Mesendoderm (in vitro differentiated cells): ENCODE results near the gene C21orf91.

Source experiments
- DNase-seq: peaks from one replicate; pipeline ENCODE4 v3.0.0; 2013
- H2AK5ac ChIP-seq: 2 replicates; pipeline ENCODE4 v1.6.1; 2013; ENCODE audit warnings: low read length, inconsistent platforms
- H2BK120ac ChIP-seq: 2 replicates; pipeline ENCODE4 v1.6.1; 2013; ENCODE audit warnings: low read depth, mild to moderate bottlenecking, low read length, moderate library complexity, mixed read lengths
- H2BK15ac ChIP-seq: replicated peaks from 2 replicates; pipeline ENCODE4 v1.6.1; 2013; ENCODE audit warnings: low read depth, mild to moderate bottlenecking, moderate library complexity
- H2BK5ac ChIP-seq: 2 replicates; pipeline ENCODE4 v1.6.1; 2013; ENCODE audit warnings: low read length, inconsistent platforms
- H3K18ac ChIP-seq: 2 replicates; pipeline ENCODE4 v1.6.1; 2013; ENCODE audit warnings: mild to moderate bottlenecking, low read length, mixed read lengths
- H3K23ac ChIP-seq: one replicate; pipeline ENCODE4 v1.6.1; 2013; ENCODE audit warnings: low read length
- H3K27ac ChIP-seq: 2 replicates; pipeline ENCODE4 v1.5.1; 2013; ENCODE audit warnings: low read depth, mild to moderate bottlenecking, inconsistent platforms, low read length, moderate library complexity
- H3K27me3 ChIP-seq: 2 replicates; pipeline ENCODE4 v1.6.1; 2013; ENCODE audit warnings: low read length, control low read depth, mild to moderate bottlenecking, inconsistent platforms; ENCODE audit not compliant: insufficient read depth, poor library complexity
- H3K36me3 ChIP-seq: 2 replicates; pipeline ENCODE4 v1.6.1; 2013; ENCODE audit warnings: low read length, inconsistent platforms; ENCODE audit not compliant: control insufficient read depth, insufficient read depth
- H3K4ac ChIP-seq: one replicate; pipeline ENCODE4 v1.6.1; 2013; ENCODE audit warnings: low read depth, mild to moderate bottlenecking, low read length, moderate library complexity
- H3K4me1 ChIP-seq: 2 replicates; pipeline ENCODE4 v1.6.1; 2013; ENCODE audit warnings: low read depth, low read length, inconsistent platforms; ENCODE audit not compliant: control insufficient read depth
- H3K4me2 ChIP-seq: 2 replicates; pipeline ENCODE4 v1.6.1; 2013; ENCODE audit warnings: low read length
- H3K4me3 ChIP-seq: 2 replicates; pipeline ENCODE4 v1.5.1; 2013; ENCODE audit warnings: mild to moderate bottlenecking, low read length
- H3K56ac ChIP-seq: one replicate; pipeline ENCODE4 v1.6.1; 2013; ENCODE audit warnings: low read length
- H3K79me1 ChIP-seq: 2 replicates; pipeline ENCODE4 v1.6.1; 2013; ENCODE audit warnings: low read length, inconsistent platforms
- H3K79me2 ChIP-seq: 2 replicates; pipeline ENCODE4 v1.6.1; 2013; ENCODE audit warnings: mild to moderate bottlenecking, low read length; ENCODE audit not compliant: control insufficient read depth, insufficient read depth
- H3K9ac ChIP-seq: 2 replicates; pipeline ENCODE4 v1.6.1; 2013; ENCODE audit warnings: low read length, inconsistent platforms
- H4K5ac ChIP-seq: one replicate; pipeline ENCODE4 v1.6.1; 2013; ENCODE audit warnings: low read length
- H4K8ac ChIP-seq: one replicate; pipeline ENCODE4 v1.6.1; 2013; ENCODE audit warnings: low read depth, mild to moderate bottlenecking, control low read depth, low read length, moderate library complexity
- WGBS: extraction: QIAGEN DNeasy Blood & Tissue Kit; methylation state at CpG from one replicate; pipeline ENCODE4 v1.1.7; 2013; ENCODE audit warnings: low lambda C conversion rate, missing lambda C conversion rate; ENCODE audit not compliant: insufficient coverage; ENCODE audit errors: extremely low coverage; 5-methylcytosine and 5-hydroxymethylcytosine counted together

Gene C21orf91

DNA sequence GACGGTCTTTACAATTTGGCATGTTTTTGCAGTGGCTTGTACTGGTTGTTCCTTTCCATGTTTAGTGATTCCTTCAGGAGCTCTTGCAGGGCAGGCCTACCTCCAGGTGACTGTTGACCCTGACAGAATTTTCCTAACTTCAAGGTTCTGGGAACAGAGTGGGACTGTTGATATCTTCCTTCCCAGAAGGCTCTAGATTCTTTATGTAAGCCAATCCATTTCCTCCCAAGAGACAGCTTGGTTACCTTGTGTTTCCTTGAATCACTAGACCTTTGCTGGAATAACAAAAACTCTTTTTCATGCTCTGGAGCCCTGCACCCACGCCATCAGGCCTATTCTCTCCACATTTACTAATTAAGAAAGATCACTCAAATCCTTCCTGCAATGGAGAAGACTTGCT lies 67.0 kb downstream of the C21orf91 start:
- no peaks in the 10 kb centered on the region for H3K27me3 ChIP-seq
- H3K4me2 ChIP-seq, result no peak overlapping the region
- no peak for DNase-seq
- H2AK5ac ChIP-seq, result no peak overlapping the region
- H3K9ac ChIP-seq, result no peak overlapping the region
- no peak overlapping the region for H3K4me3 ChIP-seq
- H3K4ac ChIP-seq, result no peak overlapping the region
- no peak overlapping the region for H4K8ac ChIP-seq
- H2BK15ac ChIP-seq, result no peak overlapping the region
- no peak overlapping the region for H3K56ac ChIP-seq
- H3K18ac ChIP-seq, result no peak overlapping the region
- H3K36me3 ChIP-seq, result no peaks in the 10 kb centered on the region
- H3K79me1 ChIP-seq, result no peaks in the 10 kb centered on the region
- no peaks in the 10 kb centered on the region for H3K79me2 ChIP-seq
- WGBS, result no CpG with 5 or more reads among the region's 2 CpGs
- H3K23ac ChIP-seq, result no peak overlapping the region
- no peak overlapping the region for H4K5ac ChIP-seq
- H2BK120ac ChIP-seq, result no peak overlapping the region
- no peak overlapping the region for H2BK5ac ChIP-seq
- H3K4me1 ChIP-seq, result no peaks in the 10 kb centered on the region
- H3K27ac ChIP-seq, result no peak overlapping the region

GRCh38 chr21:17746920-17747319 lies 72.2 kb downstream of the C21orf91 start:
- H3K18ac ChIP-seq, result no peak overlapping the region
- no peak overlapping the region for H2AK5ac ChIP-seq
- H2BK5ac ChIP-seq, result no peak overlapping the region
- H3K56ac ChIP-seq, result no peak overlapping the region
- no peak overlapping the region for H2BK15ac ChIP-seq
- H4K8ac ChIP-seq, result no peak overlapping the region
- no peak for DNase-seq
- no peak overlapping the region for H3K4ac ChIP-seq
- H3K9ac ChIP-seq, result no peak overlapping the region
- no peaks in the 10 kb centered on the region for H3K36me3 ChIP-seq
- H3K27ac ChIP-seq, result no peak overlapping the region
- no CpG with 5 or more reads among the region's 2 CpGs for WGBS
- H3K4me2 ChIP-seq, result no peak overlapping the region
- no peak overlapping the region for H3K4me3 ChIP-seq
- no peaks in the 10 kb centered on the region for H3K4me1 ChIP-seq
- H3K79me1 ChIP-seq, result no peaks in the 10 kb centered on the region
- no peaks in the 10 kb centered on the region for H3K27me3 ChIP-seq
- H4K5ac ChIP-seq, result no peak overlapping the region
- no peaks in the 10 kb centered on the region for H3K79me2 ChIP-seq
- H2BK120ac ChIP-seq, result no peak overlapping the region
- H3K23ac ChIP-seq, result no peak overlapping the region

GRCh38 chr21:17745086-17745485 lies 74.1 kb downstream of the C21orf91 start:
- Histone ChIP-seq H3K4me1 (no peaks in the 10 kb centered on the region), H2BK15ac (no peak overlapping the region), H3K23ac (no peak overlapping the region)

GRCh38 chr21:17742940-17743592 lies 76.1 kb downstream of the C21orf91 start:
- no peak overlapping the region for H2AK5ac ChIP-seq
- no peaks in the 10 kb centered on the region for H3K79me1 ChIP-seq
- no peak overlapping the region for H3K27ac ChIP-seq
- H2BK15ac ChIP-seq, result no peak overlapping the region
- no peak overlapping the region for H3K9ac ChIP-seq
- no peak overlapping the region for H2BK5ac ChIP-seq
- no CpG with 5 or more reads among the region's 2 CpGs for WGBS
- no peaks in the 10 kb centered on the region for H3K36me3 ChIP-seq
- H3K18ac ChIP-seq, result no peak overlapping the region
- H3K56ac ChIP-seq, result no peak overlapping the region
- H3K79me2 ChIP-seq, result no peaks in the 10 kb centered on the region
- no peak for DNase-seq
- no peak overlapping the region for H4K5ac ChIP-seq
- H3K4ac ChIP-seq, result no peak overlapping the region
- H3K4me1 ChIP-seq, result no peaks in the 10 kb centered on the region
- H3K23ac ChIP-seq, result no peak overlapping the region
- no peak overlapping the region for H2BK120ac ChIP-seq
- H3K4me3 ChIP-seq, result no peak overlapping the region
- H3K27me3 ChIP-seq, result no peaks in the 10 kb centered on the region
- no peak overlapping the region for H4K8ac ChIP-seq
- H3K4me2 ChIP-seq, result no peak overlapping the region

More at GRCh38 chr21:17745086-17745485, 74.1 kb downstream of the C21orf91 start:
- Histone ChIP-seq H3K36me3 (no peaks in the 10 kb centered on the region), H2BK5ac (no peak overlapping the region), H3K79me1 (no peaks in the 10 kb centered on the region), H3K9ac (no peak overlapping the region), H3K27ac (no peak overlapping the region), H4K8ac (no peak overlapping the region), H4K5ac (no peak overlapping the region), H3K27me3 (no peaks in the 10 kb centered on the region), H2AK5ac (no peak overlapping the region), H3K4me3 (no peak overlapping the region), H3K79me2 (no peaks in the 10 kb centered on the region), H3K18ac (no peak overlapping the region), H3K56ac (no peak overlapping the region), H3K4ac (no peak overlapping the region), H2BK120ac (no peak overlapping the region), H3K4me2 (no peak overlapping the region)
- WGBS, result no CpG with 5 or more reads among the region's 6 CpGs
- no peak for DNase-seq

DNA sequence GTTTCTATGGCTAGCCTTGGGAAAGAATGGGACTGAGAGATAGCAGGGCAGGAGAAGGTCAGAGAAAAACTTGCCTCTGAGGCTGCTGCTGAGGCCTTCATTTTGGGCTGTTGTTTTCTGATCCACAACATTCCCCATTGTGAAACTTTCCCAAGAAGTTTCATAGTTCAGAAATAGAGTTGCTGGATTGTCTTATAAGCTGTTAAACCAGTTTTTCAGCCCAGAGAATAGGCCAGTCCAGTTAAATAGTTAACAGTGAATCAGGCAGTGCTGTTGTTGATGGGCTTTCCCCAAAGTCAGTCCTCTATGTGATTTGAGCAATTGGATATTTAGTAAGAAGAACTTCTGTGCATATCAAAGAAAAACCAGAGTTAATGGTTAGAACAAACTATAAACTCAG lies 77.0 kb downstream of the C21orf91 start:
- H3K4me1 ChIP-seq, result no peaks in the 10 kb centered on the region
- no peak overlapping the region for H3K27ac ChIP-seq
- H3K18ac ChIP-seq, result no peak overlapping the region

More for the DNA sequence above, 77.0 kb downstream of the C21orf91 start:
- Histone ChIP-seq H2BK15ac (no peak overlapping the region), H3K9ac (no peak overlapping the region), H3K4ac (no peak overlapping the region), H2BK5ac (no peak overlapping the region), H3K36me3 (no peaks in the 10 kb centered on the region), H3K27me3 (no peaks in the 10 kb centered on the region), H2BK120ac (no peak overlapping the region), H3K56ac (no peak overlapping the region), H3K4me3 (no peak overlapping the region), H3K23ac (no peak overlapping the region), H4K8ac (no peak overlapping the region), H3K79me2 (no peaks in the 10 kb centered on the region), H3K4me2 (no peak overlapping the region), H4K5ac (no peak overlapping the region), H2AK5ac (no peak overlapping the region), H3K79me1 (no peaks in the 10 kb centered on the region)
- no peak for DNase-seq
